HUES64 (cell line): ENCODE results near the gene LSM10.

Experiments used
- H3K27ac ChIP-seq: 2 replicates; pipeline ENCODE4 v1.7.0; 2013; ENCODE audit warnings: low read depth, low read length, inconsistent platforms
- H3K27me3 ChIP-seq: 2 replicates; pipeline ENCODE4 v1.6.1; 2013; ENCODE audit warnings: mild to moderate bottlenecking, low read length; ENCODE audit not compliant: insufficient read depth
- H3K36me3 ChIP-seq: 2 replicates; pipeline ENCODE4 v1.6.1; 2013; ENCODE audit warnings: mild to moderate bottlenecking, low read length; ENCODE audit not compliant: insufficient read depth
- H3K4me1 ChIP-seq: 2 replicates; pipeline ENCODE4 v1.6.1; 2013; ENCODE audit warnings: mild to moderate bottlenecking, low read length, moderate library complexity; ENCODE audit not compliant: insufficient read depth
- H3K4me3 ChIP-seq: 2 replicates; pipeline ENCODE4 v1.5.1; 2013; ENCODE audit warnings: mild to moderate bottlenecking, low read length, moderate library complexity
- H3K9ac ChIP-seq: 2 replicates; pipeline ENCODE4 v1.6.1; 2013; ENCODE audit warnings: mild to moderate bottlenecking, low read depth, low read length
- H3K9me3 ChIP-seq: 2 replicates; pipeline ENCODE4 v1.6.1; 2013; ENCODE audit warnings: low read depth, low read length; ENCODE audit not compliant: insufficient read depth
- WGBS: fragments of 150-250, 120-280 bp; methylation state at CpG from one replicate; pipeline ENCODE4 v1.1.7; 2013; ENCODE audit warnings: missing lambda C conversion rate; 5-methylcytosine and 5-hydroxymethylcytosine counted together

The LSM10 gene

GRCh38 chr1:36382231-36382630 is 15.5 kb downstream of the LSM10 start:
- H3K27ac ChIP-seq: no peak overlapping the region
- 95% methylated on average over 9 of the region's 9 CpGs for WGBS
- no peaks in the 10 kb centered on the region for H3K9me3 ChIP-seq
- H3K4me3 ChIP-seq: no peak overlapping the region
- no peak overlapping the region for H3K9ac ChIP-seq
- H3K4me1 ChIP-seq: peaks cover 14% of the 10 kb centered on the region
- H3K27me3 ChIP-seq: no peaks in the 10 kb centered on the region
- 0 out of 2 replicates have a peak, but pooled peaks cover 7% of the 10 kb centered on the region for H3K36me3 ChIP-seq

GRCh38 chr1:36381405-36381804 is 16.3 kb downstream of the LSM10 start:
- Histone ChIP-seq H3K27ac (no peak overlapping the region), H3K9ac (no peak overlapping the region), H3K4me1 (peaks cover 7% of the 10 kb centered on the region; the same call in 1 of the 2 replicates), H3K27me3 (no peaks in the 10 kb centered on the region), H3K9me3 (no peaks in the 10 kb centered on the region), H3K4me3 (no peak overlapping the region), H3K36me3 (0 out of 2 replicates have a peak, but pooled peaks cover 7% of the 10 kb centered on the region)
- WGBS: 98% methylated on average over 5 of the region's 5 CpGs

- no peaks in the 10 kb centered on the region for H3K9me3 ChIP-seq
- H3K4me3 ChIP-seq: no peak overlapping the region
- H3K27ac ChIP-seq: no peak overlapping the region
- H3K27me3 ChIP-seq: no peaks in the 10 kb centered on the region
- H3K36me3 ChIP-seq: 0 out of 2 replicates have a peak, but pooled peaks cover 7% of the 10 kb centered on the region
- no peak overlapping the region for H3K9ac ChIP-seq
- WGBS: 92% methylated on average over 3 of the region's 3 CpGs
- peaks cover 7% of the 10 kb centered on the region; the same call in 1 of the 2 replicates for H3K4me1 ChIP-seq
These were observed 16.9 kb downstream of the LSM10 start for GRCh38 chr1:36380782-36381181.

- Histone ChIP-seq H3K27ac (0 out of 2 replicates have a peak overlapping the region, but pooled peaks have one; percentile 1), H3K4me3 (no peak overlapping the region), H3K9me3 (no peaks in the 10 kb centered on the region), H3K4me1 (peaks cover 7% of the 10 kb centered on the region; the same call in 1 of the 2 replicates), H3K36me3 (0 out of 2 replicates have a peak, but pooled peaks cover 7% of the 10 kb centered on the region), H3K27me3 (no peaks in the 10 kb centered on the region), H3K9ac (no peak overlapping the region)
- 90% methylated on average over 5 of the region's 5 CpGs for whole genome bisulfite sequencing
These were observed 17.5 kb downstream of the LSM10 start for GRCh38 chr1:36380143-36380619.

GRCh38 chr1:36377791-36378492 is 19.8 kb downstream of the LSM10 start:
- 97% methylated on average over 4 of the region's 4 CpGs for WGBS
- no peaks in the 10 kb centered on the region for H3K27me3 ChIP-seq
- H3K27ac ChIP-seq: no peak overlapping the region
- no peaks in the 10 kb centered on the region for H3K9me3 ChIP-seq
- no peak overlapping the region for H3K9ac ChIP-seq
- H3K4me3 ChIP-seq: no peak overlapping the region
- 0 out of 2 replicates have a peak, but pooled peaks cover 7% of the 10 kb centered on the region for H3K36me3 ChIP-seq
- peaks cover 20% of the 10 kb centered on the region for H3K4me1 ChIP-seq

- Histone ChIP-seq H3K4me1 (peaks cover 39% of the 10 kb centered on the region), H3K27ac (peak overlapping the region; percentile 89), H3K36me3 (peaks cover under 1% of the 10 kb centered on the region; the same call in 1 of the 2 replicates), H3K9ac (0 out of 2 replicates have a peak overlapping the region, but pooled peaks have one; percentile 54), H3K27me3 (no peaks in the 10 kb centered on the region), H3K4me3 (no peak overlapping the region), H3K9me3 (no peaks in the 10 kb centered on the region)
- 80% methylated on average over 3 of the region's 3 CpGs for WGBS
These were observed 25.1 kb downstream of the LSM10 start for GRCh38 chr1:36372617-36373016.

GRCh38 chr1:36369061-36369861 is 28.4 kb downstream of the LSM10 start:
- 64% methylated on average over 7 of the region's 7 CpGs for WGBS
- Histone ChIP-seq H3K9ac (no peak overlapping the region), H3K27ac (no peak overlapping the region), H3K4me1 (peaks cover 37% of the 10 kb centered on the region), H3K9me3 (no peaks in the 10 kb centered on the region), H3K36me3 (peaks cover 5% of the 10 kb centered on the region; the same call in 1 of the 2 replicates), H3K27me3 (no peaks in the 10 kb centered on the region), H3K4me3 (no peak overlapping the region)

GRCh38 chr1:36367798-36368197 is 29.9 kb downstream of the LSM10 start:
- peaks cover 22% of the 10 kb centered on the region for H3K4me1 ChIP-seq
- H3K27ac ChIP-seq: no peak overlapping the region
- no peaks in the 10 kb centered on the region for H3K27me3 ChIP-seq
- 97% methylated on average over 4 of the region's 4 CpGs for WGBS
- H3K9ac ChIP-seq: no peak overlapping the region
- H3K36me3 ChIP-seq: peaks cover 11% of the 10 kb centered on the region; the same call in 1 of the 2 replicates
- H3K9me3 ChIP-seq: no peaks in the 10 kb centered on the region
- no peak overlapping the region for H3K4me3 ChIP-seq

- Histone ChIP-seq H3K27ac (no peak overlapping the region), H3K9me3 (no peaks in the 10 kb centered on the region), H3K9ac (no peak overlapping the region), H3K27me3 (no peaks in the 10 kb centered on the region), H3K4me3 (no peak overlapping the region), H3K4me1 (peaks cover 15% of the 10 kb centered on the region), H3K36me3 (peaks cover 18% of the 10 kb centered on the region; the same call in 1 of the 2 replicates)
- WGBS: 98% methylated on average over 5 of the region's 5 CpGs
These were observed 30.6 kb downstream of the LSM10 start for GRCh38 chr1:36367066-36367465.

GRCh38 chr1:36366091-36366661 is 31.5 kb downstream of the LSM10 start:
- no peak overlapping the region for H3K9ac ChIP-seq
- peak overlapping the region; percentile 12 for H3K27ac ChIP-seq
- no peaks in the 10 kb centered on the region for H3K27me3 ChIP-seq
- peaks cover 25% of the 10 kb centered on the region; the same call in 1 of the 2 replicates for H3K36me3 ChIP-seq
- peaks cover 12% of the 10 kb centered on the region for H3K4me1 ChIP-seq
- WGBS: 83% methylated on average over 18 of the region's 18 CpGs
- H3K9me3 ChIP-seq: no peaks in the 10 kb centered on the region
- no peak overlapping the region for H3K4me3 ChIP-seq
